Liver (tissue), 9 donors: ENCODE results near the gene CELF2. TPM values are rescaled to one million over a fixed set of nuclear protein-coding genes. Genes with fewer than 3 reads are reported as not detected.

Experiments
- DNase-seq: peaks from one replicate; pipeline ENCODE4 v3.0.0-alpha.2; 2017; ENCODE audit warnings: low spot score
- H3K27ac ChIP-seq, 2 donors: one replicate each; pipeline ENCODE4 v1.7.0; 2013; ENCODE audit warnings: inconsistent platforms in 2 of 2, low read length in 2 of 2, control low read depth in 1 of 2, low read depth in 1 of 2, mild to moderate bottlenecking in 1 of 2
- H3K27me3 ChIP-seq, 4 donors: one replicate each; pipeline versions ENCODE4 v1.6.1 to v1.7.0; 2013; ENCODE audit warnings: low read length in 3 of 4, inconsistent platforms in 1 of 4, mild to moderate bottlenecking in 1 of 4, moderate library complexity in 1 of 4; ENCODE audit not compliant: control insufficient read depth in 4 of 4, insufficient read depth in 4 of 4
- H3K36me3 ChIP-seq, 4 donors: one replicate each; pipeline versions ENCODE4 v1.6.1 to v1.7.0; 2013; ENCODE audit warnings: low read length in 3 of 4, mild to moderate bottlenecking in 3 of 4, low read depth in 1 of 4, moderate library complexity in 1 of 4; ENCODE audit not compliant: control insufficient read depth in 4 of 4, insufficient read depth in 3 of 4
- H3K4me1 ChIP-seq, 4 donors: one replicate each; pipeline versions ENCODE4 v1.6.1 to v1.7.0; 2013; ENCODE audit warnings: low read length in 3 of 4, mild to moderate bottlenecking in 3 of 4, moderate library complexity in 1 of 4; ENCODE audit not compliant: control insufficient read depth in 4 of 4, insufficient read depth in 4 of 4
- H3K4me3 ChIP-seq, 3 donors: one replicate each; pipeline versions ENCODE4 v1.6.1 to v1.7.0; 2013; ENCODE audit warnings: low read length in 3 of 3, control low read depth in 1 of 3, low read depth in 1 of 3, mild to moderate bottlenecking in 1 of 3
- H3K9ac ChIP-seq, 2 donors: one replicate each; pipeline ENCODE4 v1.7.0; 2013; ENCODE audit warnings: low read length in 2 of 2, mild to moderate bottlenecking in 2 of 2, moderate library complexity in 2 of 2, control low read depth in 1 of 2, low read depth in 1 of 2
- H3K9me3 ChIP-seq, 4 donors: one replicate each; pipeline versions ENCODE4 v1.6.1 to v1.7.0; 2013; ENCODE audit warnings: low read length in 3 of 4; ENCODE audit not compliant: control insufficient read depth in 4 of 4
- CTCF ChIP-seq: fragments of 150-350 bp; IDR thresholded peaks from 2 replicates; pipeline ENCODE4 v1.5.1; 2017; ENCODE audit warnings: improper control_type of control experiment, low read depth, low read length; ENCODE audit not compliant: missing input control
- FOXA2 ChIP-seq: IDR thresholded peaks from 2 replicates; pipeline ENCODE4 v1.6.1; 2016; ENCODE audit warnings: antibody characterized with exemption
- GABPA ChIP-seq, 2 donors: IDR thresholded peaks in 1 of 2; conservative IDR thresholded peaks in 1 of 2; 2 replicates each; pipeline ENCODE4 v1.6.1; 2016; ENCODE audit warnings: antibody characterized with exemption in 2 of 2, mild to moderate bottlenecking in 1 of 2, moderate library complexity in 1 of 2
- HNF4A ChIP-seq, 2 donors: conservative IDR thresholded peaks; 2 replicates each; pipeline ENCODE4 v1.6.1; 2016; ENCODE audit warnings: antibody characterized with exemption in 2 of 2, mild to moderate bottlenecking in 2 of 2
- JUND ChIP-seq, 2 donors: IDR thresholded peaks; 2 replicates each; pipeline ENCODE4 v1.6.1; 2016; ENCODE audit warnings: antibody characterized with exemption in 2 of 2
- MAX ChIP-seq: IDR thresholded peaks from 2 replicates; pipeline ENCODE4 v1.6.1; 2016; ENCODE audit warnings: antibody characterized with exemption
- NR2F2 ChIP-seq: IDR thresholded peaks from 2 replicates; pipeline ENCODE4 v1.6.1; 2016; ENCODE audit warnings: antibody characterized with exemption
- RXRA ChIP-seq, 2 donors: IDR thresholded peaks; 2 replicates each; pipeline ENCODE4 v1.6.1; 2017 to 2018; ENCODE audit warnings: antibody characterized with exemption in 2 of 2, mild to moderate bottlenecking in 1 of 2
- SP1 ChIP-seq: IDR thresholded peaks from 2 replicates; pipeline ENCODE4 v1.6.1; 2018; ENCODE audit warnings: antibody characterized with exemption, mild to moderate bottlenecking
- TAF1 ChIP-seq: conservative IDR thresholded peaks from 2 replicates; pipeline ENCODE4 v1.6.1; 2016; ENCODE audit warnings: antibody characterized with exemption, mild to moderate bottlenecking
- YY1 ChIP-seq: IDR thresholded peaks from 2 replicates; pipeline ENCODE4 v1.6.1; 2016; ENCODE audit warnings: antibody characterized with exemption, mild to moderate bottlenecking
- ZBTB33 ChIP-seq: IDR thresholded peaks from 2 replicates; pipeline ENCODE4 v1.6.1; 2016; ENCODE audit warnings: antibody characterized with exemption
- WGBS: extraction: QIAGEN DNeasy Blood & Tissue Kit; methylation state at CpG from one replicate; pipeline ENCODE4 v1.1.7; 2013; 5-methylcytosine and 5-hydroxymethylcytosine counted together
- polyA plus RNA-seq, 2 donors: library from polyadenylated mRNA; stranded (reverse) in 1 of 2; unstranded in 1 of 2; fragments of 200-250 nt in 1 of 2; fragments of >200 nt in 1 of 2; fragmentation: Nextera tagmentation in 1 of 2; extraction: Ambion mirVana in 1 of 2; gene quantifications; one replicate each; pipeline versions ENCODE4 v1.2.1 to v1.2.3, GENCODE V29; 2013 to 2015
- total RNA-seq, 2 donors: library from RNA; depleted of rRNA; stranded (reverse); fragments of >200 nt; gene quantifications; one replicate each; pipeline ENCODE4 v1.2.3, GENCODE V29; 2014
- TF ChIP-seq, protein P1 (sequence below): IDR thresholded peaks from 2 replicates; pipeline ENCODE4 v1.6.1; 2016; ENCODE audit warnings: antibody characterized with exemption
- donor health status: healthy.
- donor health status: healthy.
- donor health status: healthy.
- donor health status: healthy.
- donor health status: healthy.

Gene CELF2
- total and polyA plus RNA-seq, 4 donors: 1.4 to 8.5 (median 5.6) TPM

GRCh38 chr10:10993785-10994184 is 23.9 kb upstream of the CELF2 start:
- H3K4me3 ChIP-seq: no peak overlapping the region
- TF ChIP-seq TAF1 (no peak), YY1 (no peak), NR2F2 (no peak), FOXA2 (no peak), MAX (no peak), SP1 (no peak), CTCF (no peak), HNF4A (conservative IDR thresholded peaks at IDR 0.05) (no peak)
- no peaks in the 10 kb centered on the region for H3K9me3 ChIP-seq
- no peak overlapping the region for H3K27ac ChIP-seq
- H3K9ac ChIP-seq: no peak overlapping the region
- H3K27me3 ChIP-seq: no peaks in the 10 kb centered on the region
- no peaks in the 10 kb centered on the region for H3K4me1 ChIP-seq
- DNase-seq: no peak
- H3K36me3 ChIP-seq: no peaks in the 10 kb centered on the region

GRCh38 chr10:10994360-10994759 is 23.3 kb upstream of the CELF2 start:
- Histone ChIP-seq H3K36me3 (no peaks in the 10 kb centered on the region), H3K27ac (no peak overlapping the region), H3K4me3 (no peak overlapping the region), H3K4me1 (no peaks in the 10 kb centered on the region), H3K27me3 (no peaks in the 10 kb centered on the region), H3K9me3 (no peaks in the 10 kb centered on the region), H3K9ac (no peak overlapping the region)
- no peak for TF ChIP-seq JUND (IDR thresholded peaks at IDR 0.05)
- no peak for TF ChIP-seq RXRA (IDR thresholded peaks at IDR 0.05)
- no peak for TF ChIP-seq ZBTB33
- no peak for TF ChIP-seq CTCF
- TF ChIP-seq, protein P1, sequence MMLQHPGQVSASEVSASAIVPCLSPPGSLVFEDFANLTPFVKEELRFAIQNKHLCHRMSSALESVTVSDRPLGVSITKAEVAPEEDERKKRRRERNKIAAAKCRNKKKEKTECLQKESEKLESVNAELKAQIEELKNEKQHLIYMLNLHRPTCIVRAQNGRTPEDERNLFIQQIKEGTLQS: no peak
- TF ChIP-seq GABPA (IDR thresholded peaks at IDR 0.05 in 1 of 2, conservative IDR thresholded peaks at IDR 0.05 in 1 of 2): no peak
- TF ChIP-seq FOXA2: no peak
- TF ChIP-seq MAX: no peak
- 62% methylated on average over 2 of the region's 2 CpGs for WGBS
- DNase-seq: no peak
